Measurements from ENCODE around the gene SLC8A2.

- TF ChIP-seq, protein P1, sequence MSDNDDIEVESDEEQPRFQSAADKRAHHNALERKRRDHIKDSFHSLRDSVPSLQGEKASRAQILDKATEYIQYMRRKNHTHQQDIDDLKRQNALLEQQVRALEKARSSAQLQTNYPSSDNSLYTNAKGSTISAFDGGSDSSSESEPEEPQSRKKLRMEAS (IDR thresholded peaks at IDR 0.05), result no peak
- TF ChIP-seq EP300 (IDR thresholded peaks at IDR 0.05; ENCODE audit: borderline replicate concordance), result no peak
- TF ChIP-seq ZBTB7A (IDR thresholded peaks at IDR 0.05; ENCODE audit: low read depth), result no peak
- TF ChIP-seq TEAD4 (IDR thresholded peaks at IDR 0.05), result no peak
- TF ChIP-seq NFIC (IDR thresholded peaks at IDR 0.05), result no peak
- TF ChIP-seq YY1 (IDR thresholded peaks at IDR 0.05; ENCODE audit: low read depth), result no peak
- TF ChIP-seq CREB1 (IDR thresholded peaks at IDR 0.05; ENCODE audit: low read depth), result no peak
- no peak for TF ChIP-seq CEBPB (IDR thresholded peaks at IDR 0.05)
- no peak for TF ChIP-seq TAF1 (IDR thresholded peaks at IDR 0.05; ENCODE audit: low read depth)
- TF ChIP-seq EGR1 (IDR thresholded peaks at IDR 0.05), result no peak
- no peak for TF ChIP-seq TCF12 (IDR thresholded peaks at IDR 0.05; ENCODE audit: low read depth)
- no peak for TF ChIP-seq RAD21 (IDR thresholded peaks at IDR 0.05; ENCODE audit: low read depth)
Measured at GRCh38 chr19:47464675-47465419, 6.8 kb downstream of the SLC8A2 start.

Data from Ishikawa (cell line).